ENCODE results near the gene HSFX1.
"Not testable (repeated sequence)": the region's sequence is repeated elsewhere in the genome, so short reads cannot be mapped to it uniquely, and the experiment has no call there.

- TF ChIP-seq POLR2A (IDR thresholded peaks at IDR 0.05); CTCF (IDR thresholded peaks at IDR 0.05 in 8 of 11, conservative IDR thresholded peaks at IDR 0.05 in 3 of 11); POLR2AphosphoS5 (IDR thresholded peaks at IDR 0.05): not testable (repeated sequence)
Measured at GRCh38 chrX:149770344-149770743, 3.5 kb upstream of the HSFX1 start.
